ENCODE measurements around the gene PODN.

GRCh38 chr1:53063744-53064515 lies 1.9 kb downstream of the PODN start:
- TF ChIP-seq CTCF (IDR thresholded peaks at IDR 0.05) = no peak
- no peak for TF ChIP-seq POLR2A (IDR thresholded peaks at IDR 0.05)
